Stimulated activated CD8-positive, alpha-beta memory T cell treated with anti-CD3 and anti-CD28 coated beads, Interleukin-15, amount 100 ng/mL, for 48 hours (primary cell): Measurements from ENCODE around the gene CDH23.

Experiments used
- DNase-seq, 2 donors: peaks; one replicate each; pipeline ENCODE4 v3.0.0-alpha.2; 2020; ENCODE audit warnings: low read depth in 2 of 2

The CDH23 gene

GRCh38 chr10:71513936-71514335 is 117.2 kb downstream of the CDH23 start:
- no peak for DNase-seq

- DNase-seq: no peak
Measured at GRCh38 chr10:71515531-71516172, 118.9 kb downstream of the CDH23 start.

- DNase-seq: no peak
Measured at GRCh38 chr10:71516890-71517289, 120.2 kb downstream of the CDH23 start.

GRCh38 chr10:71517298-71518169 is 120.8 kb downstream of the CDH23 start:
- DNase-seq: no peak

- DNase-seq: no peak
Measured at GRCh38 chr10:71520042-71520441, 123.3 kb downstream of the CDH23 start.

- DNase-seq: no peak
Measured at GRCh38 chr10:71521504-71522441, 125.1 kb downstream of the CDH23 start.

- no peak for DNase-seq
Measured at GRCh38 chr10:71522442-71523144, 125.9 kb downstream of the CDH23 start.

GRCh38 chr10:71523756-71524155 is 127.0 kb downstream of the CDH23 start:
- DNase-seq: no peak

DNA sequence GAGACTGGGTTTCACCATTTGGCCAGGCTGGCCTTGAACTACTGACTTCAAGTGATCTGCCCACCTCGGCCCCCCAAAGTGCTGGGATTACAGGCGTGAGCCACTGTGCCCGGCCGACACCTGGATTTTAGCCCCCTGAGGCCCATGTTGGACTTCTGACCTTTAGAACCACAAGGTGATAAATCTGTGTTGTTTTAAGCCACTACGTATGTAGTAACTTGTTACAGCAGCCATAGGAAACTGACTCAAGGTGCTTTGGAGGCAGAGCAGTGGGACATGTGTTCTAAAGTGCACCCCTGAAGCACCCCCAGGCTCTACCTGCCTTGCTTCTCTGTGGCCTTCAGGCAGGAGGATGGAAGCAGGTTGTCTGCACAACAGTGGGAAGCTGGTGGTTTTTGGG is 128.4 kb downstream of the CDH23 start:
- DNase-seq: no peak

DNA sequence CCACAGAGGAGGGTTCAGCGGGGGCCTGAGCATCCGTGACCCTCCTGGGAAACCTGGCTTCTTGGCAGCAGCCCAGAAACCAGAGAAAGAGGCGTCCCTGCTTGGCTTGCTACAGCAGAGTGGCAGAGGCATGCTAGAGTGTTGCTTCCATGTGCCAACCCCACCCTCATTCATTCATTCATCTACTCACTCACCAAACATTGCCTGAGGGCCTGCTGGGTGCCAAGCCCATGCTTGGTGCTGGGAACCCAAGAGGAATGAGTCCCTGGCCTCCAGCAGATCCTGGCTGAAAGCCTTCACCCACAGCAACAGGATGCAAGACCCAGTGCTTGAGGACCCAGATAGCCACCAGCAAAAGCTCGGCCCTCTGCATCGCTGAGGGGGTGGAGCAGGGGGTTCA is 129.0 kb downstream of the CDH23 start:
- DNase-seq: no peak

DNA sequence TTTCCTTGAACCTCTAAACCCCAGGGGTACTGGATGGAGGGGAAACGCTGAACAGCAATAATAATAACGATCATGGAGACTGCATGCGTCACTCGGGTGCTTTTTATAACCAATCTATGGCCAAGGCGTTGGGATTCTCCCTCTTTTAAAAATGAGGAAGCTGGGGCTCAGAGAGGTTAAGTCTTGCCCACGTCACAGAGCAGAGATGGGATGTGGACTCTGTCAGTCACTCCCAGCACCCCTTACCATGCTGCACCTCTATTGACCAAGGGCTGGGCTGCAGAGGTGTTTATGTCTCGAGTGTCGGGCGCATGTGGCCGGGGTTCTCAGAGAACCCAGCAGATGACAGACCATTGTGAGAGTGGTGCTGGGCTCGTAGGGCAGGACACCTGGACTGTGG is 129.9 kb downstream of the CDH23 start:
- DNase-seq: no peak

GRCh38 chr10:71527135-71527534 is 130.4 kb downstream of the CDH23 start:
- DNase-seq: no peak

- DNase-seq: no peak
Measured at GRCh38 chr10:71528371-71529206, 131.9 kb downstream of the CDH23 start.

- DNase-seq: no peak
Measured at GRCh38 chr10:71529207-71529827, 132.6 kb downstream of the CDH23 start.

DNA sequence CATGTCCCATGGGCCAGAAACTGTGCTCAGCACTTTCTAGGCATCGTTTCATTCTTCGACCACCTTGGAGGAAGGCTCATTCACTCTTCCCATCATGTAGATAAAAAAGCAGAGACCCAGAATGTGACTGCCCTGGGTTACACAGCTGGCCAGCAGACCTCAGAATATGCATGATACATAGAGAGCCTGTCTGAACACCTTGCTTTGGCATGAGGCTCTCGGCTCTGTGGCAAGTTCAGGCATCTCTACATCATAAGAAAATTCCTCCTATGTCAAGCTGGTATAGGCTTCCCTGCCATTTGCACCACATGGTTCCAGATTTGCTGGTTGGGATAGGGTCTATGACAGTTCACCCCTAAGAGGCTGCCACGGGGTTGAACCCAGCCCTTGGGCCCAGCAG is 134.1 kb downstream of the CDH23 start:
- DNase-seq: no peak

DNA sequence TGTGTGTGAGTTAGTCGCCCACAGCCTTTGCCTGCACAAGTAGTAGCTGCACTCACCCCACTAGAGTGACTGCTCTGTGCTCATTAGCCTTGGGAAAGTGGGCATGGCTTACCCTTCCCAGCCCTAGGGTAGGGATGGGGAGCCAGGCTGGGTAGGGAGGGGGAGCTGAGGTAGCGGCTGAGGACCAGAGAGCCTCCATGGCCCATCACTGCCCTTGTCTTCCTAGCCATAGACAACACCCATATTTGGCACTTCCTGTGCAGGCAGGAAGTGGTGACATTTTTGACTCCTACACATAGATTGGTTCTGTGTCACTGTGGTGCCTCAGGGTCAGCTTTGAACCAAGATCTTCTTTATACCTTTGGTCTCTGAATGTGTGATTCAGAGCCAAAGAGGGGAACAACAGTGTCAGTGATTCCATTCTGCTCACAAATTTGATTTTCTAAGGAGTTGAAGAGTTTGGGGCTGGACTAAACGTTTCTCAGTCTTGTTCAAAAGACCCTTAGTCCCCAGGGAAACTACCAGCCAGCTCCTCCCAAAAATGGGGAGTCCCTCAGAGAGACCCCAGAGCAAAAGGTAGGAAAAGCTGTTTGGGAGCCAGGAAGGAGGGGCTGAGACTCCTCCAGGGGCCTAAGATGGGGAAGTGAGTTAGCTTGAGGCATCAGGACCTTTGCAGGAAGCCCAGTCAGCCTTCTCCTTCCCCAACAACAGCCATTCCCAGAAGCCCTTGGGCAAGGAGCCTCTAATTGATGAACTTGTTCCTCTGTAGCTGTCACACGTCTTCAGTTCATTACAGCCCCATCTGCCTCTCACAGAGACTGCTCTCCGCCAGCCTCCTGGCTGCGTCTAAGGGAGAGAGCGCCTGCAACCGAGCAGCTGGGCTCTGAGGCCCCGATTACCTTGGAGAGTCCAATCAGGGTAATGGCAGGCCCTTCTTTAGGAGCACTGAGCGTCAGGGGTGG is 135.0 kb downstream of the CDH23 start:
- peak; percentile 26 to 50 for DNase-seq

DNA sequence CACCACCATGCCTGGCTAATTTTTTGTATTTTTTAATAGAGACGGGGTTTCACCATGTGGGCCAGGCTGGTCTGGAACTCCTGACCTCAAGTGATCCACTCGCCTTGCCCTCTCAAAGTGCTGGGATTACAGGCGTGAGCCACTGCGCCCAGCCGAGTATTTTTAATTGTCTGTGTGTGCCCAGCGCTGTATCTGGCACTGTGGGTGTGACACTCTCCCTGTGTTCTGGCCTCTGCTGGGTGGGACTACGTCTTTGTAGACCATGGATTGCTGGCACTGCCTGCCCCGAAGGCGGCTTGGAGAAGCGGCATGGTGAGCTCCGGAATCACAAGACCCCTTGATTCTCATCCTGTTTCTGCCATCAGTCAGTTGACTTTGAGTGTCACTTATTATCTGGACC is 136.2 kb downstream of the CDH23 start:
- no peak for DNase-seq

DNA sequence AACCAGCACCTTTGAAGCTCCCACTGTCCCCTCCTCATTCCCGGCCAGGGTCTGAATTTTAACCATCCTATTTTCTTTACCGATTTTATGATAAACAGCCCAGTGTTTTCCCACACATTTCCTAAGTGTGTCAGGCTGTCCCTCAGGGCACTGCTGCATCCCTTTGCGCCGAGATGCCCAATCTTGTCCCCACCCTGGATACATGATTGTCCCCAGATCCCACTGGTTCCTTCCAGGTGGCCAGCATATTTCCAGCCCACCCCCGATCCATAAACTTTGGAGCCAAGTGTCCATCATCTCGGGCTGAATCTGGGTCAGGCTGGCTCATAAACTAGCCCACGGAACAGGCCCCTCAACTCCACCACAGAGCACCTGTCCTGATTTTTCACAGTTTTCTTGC is 137.2 kb downstream of the CDH23 start:
- no peak for DNase-seq

DNA sequence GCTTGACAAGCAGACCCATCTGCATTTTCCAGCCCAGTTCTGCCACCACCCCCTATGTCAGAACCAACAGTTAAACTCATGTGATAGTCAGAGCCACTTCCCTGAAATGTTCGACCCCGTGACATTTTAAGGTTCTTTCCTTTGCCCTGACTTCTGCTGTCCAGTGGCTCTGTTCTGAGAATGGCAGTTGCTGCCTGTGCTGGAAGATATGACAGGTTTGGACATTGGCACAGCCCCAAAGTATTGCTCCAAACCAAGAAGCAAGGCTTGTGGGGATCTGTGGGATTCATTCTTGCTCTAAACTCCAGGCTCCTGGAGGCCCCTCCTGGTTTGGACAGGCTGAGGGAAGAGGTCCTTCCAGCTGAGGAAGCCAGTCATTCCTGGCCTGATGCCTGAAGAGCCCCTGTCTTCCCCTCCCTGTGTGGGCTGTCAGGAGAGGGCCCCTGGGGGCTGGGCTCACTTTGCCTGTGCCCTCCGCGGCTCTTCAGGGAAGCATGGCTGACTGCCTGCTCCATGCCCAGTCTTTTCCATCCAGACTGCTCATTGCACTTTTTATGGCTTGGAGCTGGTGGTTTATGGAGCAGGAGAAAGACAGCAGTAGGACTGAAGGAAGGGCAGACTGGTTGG is 138.0 kb downstream of the CDH23 start:
- no peak for DNase-seq
